GM11168 (cell line): ENCODE results near the gene OR51Q1.

Source experiments
- in situ Hi-C: fragments of 300-500 bp; cut with MboI; formaldehyde crosslinking; loops from one replicate; pipeline ENCODE4 v1.12.0; 2022; ENCODE audit warnings: low sequenced_read_pairs; ENCODE audit not compliant: unreplicated experiment

Gene OR51Q1, protein sequence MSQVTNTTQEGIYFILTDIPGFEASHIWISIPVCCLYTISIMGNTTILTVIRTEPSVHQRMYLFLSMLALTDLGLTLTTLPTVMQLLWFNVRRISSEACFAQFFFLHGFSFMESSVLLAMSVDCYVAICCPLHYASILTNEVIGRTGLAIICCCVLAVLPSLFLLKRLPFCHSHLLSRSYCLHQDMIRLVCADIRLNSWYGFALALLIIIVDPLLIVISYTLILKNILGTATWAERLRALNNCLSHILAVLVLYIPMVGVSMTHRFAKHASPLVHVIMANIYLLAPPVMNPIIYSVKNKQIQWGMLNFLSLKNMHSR

DNA sequence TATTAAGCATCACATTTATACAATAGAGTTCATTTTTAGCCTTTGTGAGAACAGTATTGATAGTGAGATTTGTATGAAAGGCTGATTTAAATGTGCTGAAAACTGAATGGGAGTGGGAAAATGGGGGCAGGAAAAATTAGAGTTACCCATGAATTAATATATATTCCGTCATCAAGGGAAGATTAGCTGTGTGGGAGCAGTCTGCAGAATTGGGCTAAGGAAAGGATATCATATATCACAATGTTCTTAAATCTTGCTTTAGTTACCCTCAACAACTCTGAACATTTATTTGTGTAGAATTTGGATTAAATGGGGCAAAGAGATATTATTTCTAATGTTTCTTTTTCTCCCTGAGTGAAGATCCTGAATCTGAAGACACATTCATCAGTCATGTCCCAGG lies at the start of gene OR51Q1:
OR51Q1 (plus strand) TSS at position 301 of the 400 bp plus-strand sequence; CDS start at position 391, 90 bp downstream.
- in situ Hi-C loops: no loop called here

DNA sequence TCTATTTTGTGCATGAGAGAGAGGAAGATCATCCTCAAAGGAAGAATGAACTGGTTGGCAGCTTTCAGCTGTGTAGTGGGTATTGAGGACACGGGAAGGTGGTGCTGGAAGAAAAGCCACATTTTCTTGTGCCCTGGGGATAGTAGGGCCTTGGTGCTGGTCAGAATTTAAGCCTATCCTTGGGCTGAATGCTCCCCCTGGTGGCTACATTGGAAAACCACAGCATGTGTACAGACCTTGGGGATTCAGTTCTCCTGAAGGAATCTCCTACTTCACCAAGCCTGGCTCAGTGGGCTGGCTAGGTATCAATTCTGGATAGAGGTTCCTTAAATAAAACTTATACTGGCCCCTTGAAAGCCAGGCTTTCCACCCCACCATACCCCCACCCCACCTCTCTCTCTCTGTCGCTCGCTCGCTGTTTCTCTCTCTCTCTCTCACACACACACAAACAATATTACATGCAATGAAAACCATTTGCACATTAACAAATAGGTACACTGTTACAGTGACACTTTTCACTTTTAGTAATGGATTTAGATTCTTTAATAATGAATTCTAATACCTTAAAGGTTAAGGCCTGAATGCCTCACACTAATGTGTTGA lies 41.1 kb upstream of the OR51Q1 start:
- in situ Hi-C loops: no loop called here

DNA sequence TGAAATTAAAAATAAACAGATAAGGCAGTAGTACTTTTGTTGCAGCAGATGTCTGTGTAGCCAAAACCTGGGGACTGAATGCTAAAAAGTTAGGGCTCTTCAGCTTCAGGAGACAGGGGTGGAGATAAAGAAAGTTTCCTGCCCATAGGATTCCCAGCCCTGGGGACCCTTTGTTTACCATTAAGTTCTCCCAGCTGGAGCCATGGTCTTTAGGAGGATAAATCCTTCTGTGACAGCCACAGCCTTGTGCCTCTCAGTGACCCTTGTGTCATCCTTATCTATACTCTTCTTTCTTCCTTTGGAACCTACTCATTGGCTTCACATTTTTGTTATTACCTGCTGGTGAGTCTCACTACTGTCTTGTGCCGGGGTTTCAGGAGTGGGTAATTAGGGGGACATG lies 38.3 kb upstream of the OR51Q1 start, which contains the start of gene OR51M1:
OR51M1 (plus strand) TSS at position 237 of the 400 bp plus-strand sequence. CDS start 5,587 bp downstream, outside the sequence.
- in situ Hi-C loops: no loop called here

DNA sequence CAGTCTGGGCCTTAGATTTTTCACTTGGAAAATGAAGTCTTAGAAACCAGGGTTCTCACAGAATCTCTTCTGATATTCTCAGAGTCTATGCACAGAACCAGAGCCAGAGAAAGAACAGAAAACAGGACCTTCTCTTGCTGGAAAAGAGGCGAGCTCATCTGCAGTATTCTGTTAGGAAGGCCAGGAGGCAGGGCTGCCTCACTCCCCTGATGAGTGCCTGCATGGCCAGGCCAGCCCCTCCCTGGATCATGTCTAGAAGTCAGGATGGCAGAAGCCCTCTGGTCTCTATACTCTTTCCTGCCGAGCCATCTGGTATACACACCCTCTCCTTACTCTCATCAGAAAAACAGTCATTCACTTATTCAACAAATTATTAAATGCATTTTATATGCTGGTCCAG lies 37.6 kb upstream of the OR51Q1 start:
- in situ Hi-C loops: no loop called here

GRCh38 chr11:5390210-5390609 lies 31.7 kb upstream of the OR51Q1 start:
- in situ Hi-C loops: no loop called here

GRCh38 chr11:5394091-5394490 lies 27.8 kb upstream of the OR51Q1 start:
- in situ Hi-C loops: no loop called here

GRCh38 chr11:5398936-5399335 lies 23.0 kb upstream of the OR51Q1 start:
- in situ Hi-C loops: no loop called here

- in situ Hi-C loops: no loop called here
These were observed 16.7 kb upstream of the OR51Q1 start for GRCh38 chr11:5405173-5405572.

GRCh38 chr11:5420993-5421392 lies 918 bp upstream of the OR51Q1 start:
- in situ Hi-C loops: no loop called here

- in situ Hi-C loops: no loop called here
These were observed 1.2 kb downstream of the OR51Q1 start for GRCh38 chr11:5423131-5423530.

- in situ Hi-C loops: no loop called here
These were observed 19.5 kb downstream of the OR51Q1 start, which contains the start of gene OR51I1 for GRCh38 chr11:5441414-5441813. TSS of gene OR51I1 (minus strand) at chr11:5441514. CDS start at chr11:5441514, 0 bp downstream.

DNA sequence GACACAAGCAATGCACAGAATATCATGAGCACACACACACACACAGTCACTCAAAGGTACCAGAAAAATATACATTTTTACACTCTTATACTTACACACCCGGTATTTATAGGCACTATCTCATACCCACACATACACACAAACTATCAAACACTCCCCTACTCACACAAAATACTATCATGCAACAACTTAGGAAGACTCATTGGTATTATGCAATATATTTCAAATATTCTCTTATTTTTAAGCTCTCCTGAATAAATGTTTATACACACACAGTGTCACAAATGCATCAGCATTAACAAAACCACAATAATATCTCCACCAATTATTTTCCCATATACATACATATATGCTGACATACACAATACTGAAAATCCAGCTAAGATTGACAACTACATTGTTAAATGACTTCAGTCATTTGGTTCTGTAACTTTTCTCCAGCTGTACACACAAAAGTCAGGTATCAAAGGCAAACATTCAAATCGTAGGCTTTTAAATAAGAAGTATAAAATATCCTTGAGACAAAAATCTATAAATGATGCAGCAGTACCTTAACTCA lies 22.0 kb downstream of the OR51Q1 start:
- in situ Hi-C loops: no loop called here

- in situ Hi-C loops: no loop called here
These were observed 27.1 kb downstream of the OR51Q1 start, which contains the start of gene OR51I2 for GRCh38 chr11:5449023-5449422. TSS of gene OR51I2 (plus strand) at chr11:5449323. CDS start at chr11:5453489, 4,166 bp downstream.

DNA sequence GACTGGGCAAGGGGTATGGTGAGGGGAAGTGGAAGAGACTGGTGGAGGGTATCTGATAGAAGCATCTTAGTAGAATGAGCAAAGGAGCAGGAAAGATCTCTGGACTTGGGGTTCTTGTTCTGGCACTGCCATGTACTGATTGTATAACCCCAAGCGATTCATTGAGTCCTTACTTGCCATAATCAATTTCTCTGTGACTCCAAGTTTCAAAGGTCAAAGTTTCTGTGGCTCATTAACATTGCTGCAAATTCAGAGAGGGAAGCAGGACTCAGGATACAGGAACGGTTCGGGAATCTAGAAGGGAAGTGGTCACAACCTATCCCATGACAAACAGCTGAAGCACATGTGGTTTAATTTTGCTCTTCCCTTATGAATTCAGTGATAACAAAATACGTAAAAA lies 27.5 kb downstream of the OR51Q1 start:
- in situ Hi-C loops: no loop called here

- in situ Hi-C loops: no loop called here
These were observed 39.2 kb downstream of the OR51Q1 start for GRCh38 chr11:5460983-5461621.

- in situ Hi-C loops: no loop called here
These were observed 45.6 kb downstream of the OR51Q1 start for GRCh38 chr11:5467527-5467926.
